ENCODE results near the gene UNC119B.
"Not testable (repeated sequence)": the region's sequence is repeated elsewhere in the genome, so short reads cannot be mapped to it uniquely, and the experiment has no call there.

UNC119B gene

DNA sequence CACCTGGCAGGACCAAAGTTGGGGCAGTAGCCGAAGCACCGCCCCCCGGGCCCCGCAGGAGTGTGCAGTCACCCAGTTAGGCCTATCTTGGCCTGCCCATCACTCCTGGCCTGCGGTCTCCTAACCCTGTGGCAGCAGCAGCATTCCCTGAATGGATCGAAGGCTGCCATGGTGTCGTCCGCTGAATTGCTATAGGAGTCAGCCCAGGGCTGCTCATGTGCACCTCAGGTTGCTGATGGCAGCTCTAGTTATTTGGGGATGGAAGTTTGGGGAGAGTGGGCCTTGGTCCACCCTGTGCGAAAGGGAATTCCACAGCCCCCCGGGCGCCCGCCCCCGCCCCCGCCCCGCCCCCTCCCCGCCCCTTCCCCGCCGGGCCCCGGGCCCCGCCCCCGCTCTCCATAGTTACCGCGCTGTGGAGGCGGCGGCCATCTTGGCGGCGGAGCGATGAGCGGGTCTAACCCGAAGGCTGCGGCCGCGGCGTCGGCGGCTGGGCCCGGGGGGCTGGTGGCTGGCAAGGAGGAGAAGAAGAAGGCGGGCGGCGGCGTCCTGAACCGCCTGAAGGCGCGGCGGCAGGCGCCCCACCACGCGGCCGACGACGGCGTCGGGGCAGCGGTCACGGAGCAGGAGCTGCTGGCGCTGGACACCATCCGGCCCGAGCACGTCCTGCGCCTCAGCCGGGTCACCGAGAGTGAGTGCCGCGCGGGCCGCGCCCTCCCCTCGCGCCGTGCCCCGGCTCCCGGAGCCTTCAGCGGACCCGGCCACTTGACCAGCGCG, at the start of gene UNC119B:
Gene UNC119B (plus strand): TSS at position 428 of the 774 bp plus-strand sequence. CDS start 17 bp downstream, at position 445.
- peak; percentile 68 for DNase-seq (ENCODE audit: low read depth)

DNA sequence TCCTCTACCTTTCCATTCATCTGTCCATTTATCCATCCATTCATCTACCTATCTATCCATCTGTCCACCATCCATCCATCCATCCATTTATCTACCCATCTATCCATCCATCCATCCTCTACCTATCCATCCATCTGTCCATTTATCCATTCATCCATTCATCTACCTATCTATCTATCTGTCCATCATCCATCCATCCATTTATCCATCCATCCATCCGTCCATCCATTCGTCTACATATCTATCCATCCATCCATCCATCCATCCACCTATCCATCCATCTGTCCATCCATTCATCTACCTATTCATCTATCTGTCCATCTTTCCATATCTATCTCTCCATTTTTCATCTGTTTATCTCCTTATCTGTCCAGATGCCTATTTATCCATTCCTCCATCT, 48.8 kb upstream of the UNC119B start:
- no peak for DNase-seq (ENCODE audit: low read depth)

DNA sequence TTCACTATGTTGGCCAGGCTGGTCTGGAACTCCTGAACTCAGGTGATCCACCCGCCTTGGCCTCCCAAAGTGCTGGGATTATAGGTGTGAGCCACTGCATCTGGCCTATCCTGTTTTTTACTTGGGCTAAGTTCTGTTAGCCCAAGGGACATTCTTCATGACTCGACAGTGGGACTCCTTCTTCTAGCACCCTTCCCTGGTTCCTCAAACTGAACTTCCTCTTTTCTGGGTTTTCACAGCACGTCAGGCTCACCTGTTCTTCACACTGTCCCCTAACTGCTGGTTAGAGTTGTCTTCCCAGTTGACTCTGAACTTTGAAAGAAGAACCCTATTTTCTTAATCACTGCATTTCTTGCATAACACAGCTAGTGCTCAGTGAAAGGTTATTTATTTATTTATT, 47.4 kb upstream of the UNC119B start:
- DNase-seq (ENCODE audit: low read depth), result no peak

DNA sequence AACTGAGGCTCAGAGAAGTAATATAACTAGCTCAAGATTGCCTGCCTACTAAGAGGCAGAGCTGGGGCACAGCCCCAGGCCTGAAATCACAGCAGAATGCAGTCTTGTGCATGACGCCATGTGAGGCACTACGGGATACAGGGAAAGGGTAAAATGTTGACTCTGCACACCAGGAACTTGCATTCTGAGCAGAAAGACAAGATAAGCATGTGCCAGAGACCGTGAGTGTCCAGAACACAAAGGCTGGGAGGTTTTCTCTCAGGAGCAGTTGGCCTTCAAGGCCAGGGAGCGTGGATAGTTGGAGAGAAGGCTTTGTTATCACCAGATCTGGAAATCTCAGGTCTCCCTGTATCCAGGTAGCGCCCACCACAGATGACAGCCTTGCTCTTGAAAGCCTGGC, 46.5 kb upstream of the UNC119B start:
- DNase-seq (ENCODE audit: low read depth), result no peak

DNA sequence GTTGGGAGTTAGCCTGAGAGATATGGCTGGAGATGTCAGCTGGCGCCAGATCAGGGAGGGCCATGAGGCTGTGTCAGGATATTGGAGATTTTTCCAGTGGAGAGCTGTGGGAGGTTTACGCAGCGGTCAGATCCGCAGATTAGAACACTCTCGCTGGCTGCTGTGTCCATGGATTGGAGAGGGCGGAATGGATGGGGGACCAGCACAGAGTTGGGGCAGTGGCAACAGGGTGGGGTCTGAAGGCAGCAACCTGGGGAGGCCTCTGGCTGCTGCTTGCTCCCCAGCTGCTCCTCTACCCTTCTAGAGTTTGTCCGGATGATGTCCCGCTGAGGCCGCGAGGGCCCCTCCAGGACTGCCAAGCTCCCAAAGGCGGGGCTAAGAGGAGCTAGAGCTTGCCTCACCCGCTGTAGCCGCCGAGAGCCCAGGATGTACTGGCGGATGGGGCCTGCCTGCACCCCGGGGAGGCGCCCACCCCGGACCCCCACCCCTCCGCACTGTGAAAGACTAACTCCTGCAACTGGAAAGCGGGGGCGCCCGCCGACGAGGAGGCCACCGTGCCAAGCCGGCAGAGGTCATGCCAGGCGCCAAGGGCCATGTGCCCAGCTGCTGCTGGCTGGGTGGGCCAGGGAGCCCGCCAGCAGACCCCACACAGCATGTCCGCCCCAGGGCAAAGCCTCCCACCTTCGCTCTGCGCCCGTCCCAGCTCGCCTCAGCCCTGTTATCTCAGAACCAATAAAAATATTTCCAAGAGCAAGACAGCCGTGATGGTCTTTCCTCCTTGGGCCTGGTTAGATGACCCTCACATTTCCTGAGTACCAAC, 43.5 kb upstream of the UNC119B start:
- DNase-seq (ENCODE audit: low read depth), result no peak

DNA sequence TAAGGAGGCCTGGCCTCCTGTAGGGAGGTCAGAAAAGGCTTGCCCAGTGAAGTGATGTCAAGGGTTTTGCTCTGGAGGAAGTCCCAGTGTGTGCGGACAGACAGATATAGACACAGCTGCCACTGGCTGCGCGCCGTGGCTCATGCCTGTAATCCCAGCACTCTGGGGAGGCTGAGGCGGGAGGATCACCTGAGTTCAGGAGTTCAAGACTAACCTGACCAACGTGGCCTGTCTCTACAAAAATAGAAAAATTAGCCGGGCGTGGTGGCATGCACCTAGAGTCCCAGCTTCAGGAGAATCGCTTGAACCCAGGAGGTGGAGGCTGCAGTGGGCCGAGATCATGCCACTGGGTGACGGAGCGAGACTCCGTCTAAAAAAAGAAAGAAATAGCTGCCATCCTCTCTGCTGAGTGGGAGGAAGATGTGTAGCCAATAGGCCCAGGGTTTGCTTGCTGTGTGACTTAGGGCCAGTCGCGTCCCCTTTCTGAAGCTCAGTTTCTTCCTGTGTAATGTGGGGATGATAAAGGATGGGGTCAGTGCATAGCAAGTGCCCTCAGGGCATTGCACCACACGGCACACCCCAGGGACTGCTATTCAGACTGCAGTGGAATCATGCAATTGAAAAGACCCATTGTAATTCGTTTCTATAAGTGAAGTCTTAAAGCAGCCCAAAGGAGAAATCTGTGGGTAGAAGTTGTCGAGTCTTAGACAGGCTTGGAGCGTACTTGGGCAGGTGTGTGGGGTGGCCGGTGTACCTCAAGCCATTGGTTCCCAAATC, 42.0 kb upstream of the UNC119B start:
- DNase-seq (ENCODE audit: low read depth), result no peak

DNA sequence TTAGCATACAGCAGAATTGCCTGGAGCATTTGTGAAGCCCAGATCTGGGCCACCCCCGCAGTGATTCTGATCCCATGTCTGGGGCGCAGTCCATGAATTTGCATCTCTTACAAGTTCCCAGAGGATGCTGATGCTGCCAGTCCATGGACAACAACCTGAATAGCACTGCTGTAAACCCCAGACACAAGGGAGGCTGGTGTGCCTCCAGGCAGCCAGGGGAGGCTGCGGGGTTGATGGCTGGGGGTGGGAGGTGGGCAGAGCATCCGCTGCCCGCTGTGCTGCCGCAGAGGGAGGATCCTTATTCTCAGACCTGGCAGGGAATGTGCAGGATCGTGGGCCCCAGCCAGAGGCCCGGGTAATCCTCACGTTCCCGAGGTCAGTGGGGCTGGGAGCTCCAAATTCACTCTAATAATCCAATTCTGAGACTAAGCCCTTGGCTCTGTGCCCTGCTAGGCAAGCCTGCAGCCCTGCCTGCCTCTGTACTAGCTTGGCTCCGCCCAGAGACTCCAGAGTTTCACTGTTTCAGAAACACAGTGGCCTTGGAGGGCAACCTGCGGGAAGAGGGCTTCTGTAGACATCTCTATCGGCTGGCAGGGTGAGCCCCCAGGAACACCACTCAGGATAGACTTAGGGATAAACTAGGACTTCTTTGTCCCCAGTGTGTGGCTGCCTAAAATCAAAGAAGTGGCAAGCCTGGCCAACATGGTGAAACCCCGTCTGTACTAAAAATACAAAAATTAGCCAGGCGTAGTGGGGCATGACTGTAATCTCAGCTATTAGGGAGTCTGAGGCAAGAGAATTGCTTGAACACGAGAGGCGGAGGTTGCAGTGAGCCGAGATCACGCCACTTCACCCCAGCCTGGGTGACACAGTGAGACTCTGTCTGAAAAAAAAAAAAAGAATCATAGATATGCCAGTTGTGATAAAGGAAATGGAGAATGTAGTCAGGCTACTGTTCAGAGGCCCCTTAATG, 41.1 kb upstream of the UNC119B start:
- no peak for DNase-seq (ENCODE audit: low read depth)

DNA sequence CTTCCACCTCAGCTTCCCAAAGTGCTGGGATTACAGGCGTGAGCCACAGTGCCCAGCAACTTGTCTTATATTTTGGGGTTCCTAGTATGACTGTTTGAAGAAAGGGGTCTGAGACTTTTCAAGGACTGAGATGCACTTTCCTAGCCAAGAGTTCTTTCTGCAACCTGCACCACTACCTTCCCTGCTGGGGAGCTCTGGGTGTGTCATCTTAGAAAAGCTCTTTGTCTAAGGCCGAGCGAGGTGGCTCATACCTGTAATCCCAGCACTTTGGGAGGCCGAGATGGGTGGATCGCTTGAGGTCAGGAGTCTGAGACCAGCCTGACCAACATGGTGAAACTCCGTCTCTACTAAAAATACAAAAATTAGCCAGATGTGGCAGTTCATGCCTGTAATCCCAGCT, 40.0 kb upstream of the UNC119B start:
- DNase-seq (ENCODE audit: low read depth), result not testable (repeated sequence)

DNA sequence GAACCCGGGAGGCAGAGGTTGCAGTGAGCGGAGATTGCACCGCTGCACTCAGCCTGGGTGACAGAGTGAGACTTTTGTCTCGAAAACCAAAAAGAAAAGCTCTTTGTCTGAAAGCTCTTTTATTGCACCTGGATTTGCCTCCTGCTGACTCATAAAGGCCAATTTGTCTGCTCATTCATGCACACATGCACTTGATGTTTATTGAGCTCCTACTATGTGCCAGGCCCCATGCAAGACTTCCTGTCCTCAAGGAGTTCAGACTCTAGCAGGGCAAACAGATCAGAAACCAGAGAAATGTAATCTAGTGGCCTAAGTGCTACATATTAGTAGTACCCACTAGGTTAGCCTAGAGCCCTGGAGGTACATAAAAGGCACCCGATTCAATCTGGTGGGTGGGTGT, 39.6 kb upstream of the UNC119B start:
- DNase-seq (ENCODE audit: low read depth), result no peak

DNA sequence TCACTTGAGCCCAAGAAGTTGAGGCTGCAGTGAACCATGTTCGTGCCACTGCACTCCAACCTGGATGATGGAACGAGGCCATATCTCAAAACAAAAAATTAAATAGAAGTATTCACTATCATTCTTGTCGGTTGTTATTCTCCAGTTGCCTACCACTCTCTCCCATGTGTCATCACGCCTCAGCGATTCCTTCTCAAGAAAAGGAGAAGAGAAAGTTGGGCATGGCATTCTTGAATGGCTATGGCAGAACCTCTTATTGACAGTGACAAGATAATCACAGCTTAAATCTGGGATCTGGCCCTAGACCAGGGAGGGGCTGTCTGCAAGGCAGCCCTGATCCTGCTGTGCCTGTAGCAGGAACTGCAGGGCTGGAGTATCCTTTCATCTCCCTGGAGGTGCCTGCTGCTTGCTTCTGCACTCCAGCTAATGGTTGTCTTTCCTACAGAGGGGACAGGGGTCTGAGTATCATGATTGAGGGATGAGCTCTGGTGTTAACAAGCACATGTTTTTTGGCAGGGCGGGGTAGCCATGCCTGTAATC, 36.1 kb upstream of the UNC119B start:
- DNase-seq (ENCODE audit: low read depth), result no peak

DNA sequence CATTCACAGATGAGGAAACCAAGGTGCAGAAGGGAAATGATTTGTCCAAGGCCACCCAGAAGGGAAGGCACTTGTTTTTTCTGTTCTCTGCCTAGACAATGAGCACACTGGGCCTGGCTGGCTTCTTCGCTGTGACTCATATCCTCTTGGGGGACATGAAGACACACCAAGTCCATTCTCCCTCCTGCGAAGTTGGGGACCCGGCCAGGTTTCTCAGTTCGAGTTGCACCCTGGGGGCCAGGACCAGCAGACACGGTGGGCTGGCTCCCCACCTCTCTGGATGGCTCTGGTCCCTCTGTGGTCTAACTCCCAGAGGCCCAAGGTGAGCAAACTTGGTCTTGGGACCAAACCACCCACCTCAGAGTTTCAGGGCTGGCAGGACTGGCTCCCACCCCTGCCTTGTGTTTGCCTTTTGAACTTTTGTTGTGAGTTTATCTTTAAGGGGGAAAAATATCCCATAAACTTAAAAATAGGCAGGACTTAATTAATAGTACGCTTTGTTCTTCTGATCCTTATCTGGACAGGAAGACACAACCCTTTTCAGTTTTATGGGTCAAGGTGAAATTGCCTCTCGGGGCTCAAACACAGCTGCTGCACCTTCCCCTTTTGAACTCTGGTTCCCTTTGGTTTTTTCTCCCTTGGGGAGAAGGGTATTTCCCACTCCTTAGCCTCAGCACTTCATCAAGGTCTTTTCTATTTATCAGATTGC, 32.3 kb upstream of the UNC119B start:
- DNase-seq (ENCODE audit: low read depth), result peak; percentile 72

DNA sequence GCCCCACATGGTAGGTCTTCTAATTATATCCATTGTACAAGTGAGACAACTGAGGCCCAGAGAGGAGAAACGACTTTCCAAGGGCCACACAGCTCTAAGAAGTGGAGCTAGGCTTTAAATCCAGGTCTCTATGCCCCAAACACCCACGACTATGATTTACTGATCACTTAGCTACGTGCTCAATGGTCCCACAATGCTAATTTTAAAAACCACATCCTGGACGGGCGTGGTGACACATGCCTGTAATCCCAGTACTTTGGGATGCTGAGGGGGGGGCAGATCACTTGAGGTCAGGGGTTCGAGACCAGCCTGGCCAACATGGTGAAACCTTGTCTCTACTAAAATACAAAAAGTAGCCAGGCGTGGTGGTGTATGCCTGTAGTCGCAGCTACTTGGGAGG, 31.7 kb upstream of the UNC119B start:
- peak; percentile 57 for DNase-seq (ENCODE audit: low read depth)

DNA sequence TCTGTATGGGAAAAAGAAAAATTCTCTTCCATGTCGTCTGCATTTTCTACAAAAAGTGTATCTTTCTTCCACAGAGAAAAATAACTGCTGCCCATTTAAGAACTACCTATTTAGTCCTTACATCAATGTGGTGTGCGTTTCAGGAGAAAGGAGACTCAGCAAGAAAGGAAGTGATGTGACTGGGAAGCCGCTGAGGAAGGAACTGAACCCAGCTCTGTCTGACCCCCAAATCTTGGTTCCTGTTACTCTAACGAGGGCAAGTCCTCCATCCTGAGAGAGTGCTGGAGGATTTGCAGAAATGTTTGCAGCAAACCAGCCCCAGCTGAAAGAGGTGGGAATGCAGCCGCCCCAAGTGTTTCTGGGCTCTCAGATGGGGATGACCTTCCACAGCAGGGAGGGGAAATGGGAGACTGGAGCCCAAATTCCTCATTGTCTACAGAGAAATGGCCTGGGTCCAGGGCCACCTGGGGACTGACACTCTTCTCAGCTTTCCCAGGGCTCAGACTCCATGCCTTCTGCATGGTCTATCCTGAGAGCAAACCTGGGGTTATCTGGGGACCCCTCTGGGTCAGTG, 30.0 kb upstream of the UNC119B start:
- DNase-seq (ENCODE audit: low read depth), result no peak

DNA sequence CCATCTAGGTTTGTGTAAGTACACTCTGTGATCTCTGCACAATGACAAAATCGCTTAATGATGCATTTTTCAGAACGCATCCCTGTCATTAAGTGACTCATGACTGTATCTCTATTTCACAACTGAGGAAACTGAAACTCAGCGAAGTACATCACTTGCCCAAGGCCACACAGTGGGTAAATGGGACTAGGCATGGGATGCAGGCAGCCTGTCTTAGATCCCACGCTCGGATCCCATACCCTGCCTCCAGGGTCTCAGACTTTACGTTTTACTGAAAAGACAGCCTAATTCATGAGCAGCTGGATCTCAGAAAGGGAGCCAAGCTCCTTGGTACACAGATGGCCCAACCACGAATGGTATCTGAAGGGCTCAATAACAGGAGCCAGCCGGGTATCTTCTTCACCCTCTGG, 25.7 kb upstream of the UNC119B start:
- peak; percentile 80 for DNase-seq (ENCODE audit: low read depth)

DNA sequence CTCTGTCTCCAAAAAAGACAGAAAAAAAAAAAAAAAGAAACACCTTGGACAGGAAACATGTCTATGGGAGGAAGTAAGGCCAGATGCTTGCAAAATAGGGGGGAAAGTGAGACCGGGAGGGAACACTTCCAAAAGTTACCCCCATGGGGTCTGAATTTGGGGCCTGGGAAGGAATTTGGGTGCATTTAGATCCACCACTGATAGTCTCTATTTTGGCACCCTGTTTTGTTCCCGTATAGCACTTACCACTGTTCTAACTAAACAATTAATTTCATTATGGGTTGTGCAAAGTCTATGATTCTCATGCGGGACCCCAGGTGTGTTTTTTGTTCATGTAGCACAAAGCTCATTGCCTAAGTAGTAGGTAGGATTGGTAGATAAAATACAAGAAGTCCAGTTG, 24.7 kb upstream of the UNC119B start:
- DNase-seq (ENCODE audit: low read depth), result no peak

DNA sequence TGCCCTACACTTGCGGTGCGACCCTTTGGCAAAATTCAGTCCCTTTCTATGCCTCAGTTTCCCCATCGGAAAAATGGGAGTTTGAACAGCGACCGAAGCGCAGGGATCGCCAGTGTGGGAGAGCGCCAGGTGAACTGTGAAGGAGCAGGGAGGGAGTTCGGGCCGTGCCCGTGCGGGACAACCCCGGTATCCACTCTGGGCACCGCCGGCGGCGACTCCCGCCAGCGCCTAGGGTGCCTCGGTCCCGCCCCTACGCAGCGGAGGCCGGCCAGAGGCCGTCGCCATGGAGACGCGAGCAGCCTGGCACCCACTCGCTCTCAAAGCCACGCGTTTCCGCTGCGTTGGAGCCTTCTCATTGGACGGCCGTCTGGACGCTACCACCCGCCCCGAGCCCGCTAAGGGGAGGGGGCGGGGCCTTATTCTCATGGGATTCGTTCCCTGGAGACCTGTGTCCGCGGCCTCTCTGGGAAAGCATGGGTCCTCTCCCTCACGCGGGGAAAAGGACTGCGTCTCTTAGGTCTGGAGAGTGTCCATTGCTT, 24.0 kb upstream of the UNC119B start:
- DNase-seq (ENCODE audit: low read depth), result peak; percentile 99

DNA sequence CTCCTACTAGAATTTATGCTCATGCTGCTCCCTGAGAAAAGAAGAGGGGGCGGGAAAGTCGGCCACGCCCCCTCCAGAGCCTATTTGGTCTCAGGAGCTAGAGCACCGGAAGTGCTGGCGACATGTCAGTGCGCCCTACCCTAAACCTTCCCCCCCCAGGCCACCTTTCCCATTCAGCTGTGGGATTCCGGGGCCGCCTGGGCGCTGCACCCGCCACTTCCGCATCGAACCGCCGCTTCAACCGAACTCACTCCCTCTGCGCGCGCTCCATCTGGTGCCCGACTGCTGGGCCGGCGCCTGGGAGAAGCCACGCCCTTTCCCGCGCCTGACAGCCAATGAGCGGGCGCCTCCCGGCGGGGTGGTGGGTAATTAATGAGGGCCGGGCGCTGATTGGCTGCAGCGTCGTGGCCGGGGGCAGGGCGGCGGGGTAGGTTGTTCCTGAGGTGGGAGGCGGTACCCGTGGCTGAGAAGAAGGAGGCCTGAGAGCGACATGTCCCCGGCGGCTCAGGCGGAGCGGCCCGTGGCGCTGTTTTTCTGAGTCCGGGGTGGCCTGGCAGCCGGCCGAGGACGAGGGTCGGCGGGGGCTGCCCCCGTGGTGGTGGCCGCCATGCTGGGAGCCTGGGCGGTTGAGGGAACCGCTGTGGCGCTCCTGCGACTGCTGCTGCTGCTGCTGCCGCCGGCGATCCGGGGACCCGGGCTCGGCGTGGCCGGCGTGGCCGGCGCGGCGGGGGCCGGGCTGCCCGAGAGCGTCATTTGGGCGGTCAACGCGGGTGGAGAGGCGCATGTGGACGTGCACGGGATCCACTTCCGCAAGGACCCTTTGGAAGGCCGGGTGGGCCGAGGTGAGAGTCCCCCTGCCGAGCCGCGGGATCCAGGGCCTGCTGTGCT, 23.3 kb upstream of the UNC119B start, which contains the start of gene MLEC:
Gene MLEC (plus strand): TSS at position 460 of the 888 bp plus-strand sequence. CDS start 148 bp downstream, at position 608.
- peak; percentile 97 for DNase-seq (ENCODE audit: low read depth)

DNA sequence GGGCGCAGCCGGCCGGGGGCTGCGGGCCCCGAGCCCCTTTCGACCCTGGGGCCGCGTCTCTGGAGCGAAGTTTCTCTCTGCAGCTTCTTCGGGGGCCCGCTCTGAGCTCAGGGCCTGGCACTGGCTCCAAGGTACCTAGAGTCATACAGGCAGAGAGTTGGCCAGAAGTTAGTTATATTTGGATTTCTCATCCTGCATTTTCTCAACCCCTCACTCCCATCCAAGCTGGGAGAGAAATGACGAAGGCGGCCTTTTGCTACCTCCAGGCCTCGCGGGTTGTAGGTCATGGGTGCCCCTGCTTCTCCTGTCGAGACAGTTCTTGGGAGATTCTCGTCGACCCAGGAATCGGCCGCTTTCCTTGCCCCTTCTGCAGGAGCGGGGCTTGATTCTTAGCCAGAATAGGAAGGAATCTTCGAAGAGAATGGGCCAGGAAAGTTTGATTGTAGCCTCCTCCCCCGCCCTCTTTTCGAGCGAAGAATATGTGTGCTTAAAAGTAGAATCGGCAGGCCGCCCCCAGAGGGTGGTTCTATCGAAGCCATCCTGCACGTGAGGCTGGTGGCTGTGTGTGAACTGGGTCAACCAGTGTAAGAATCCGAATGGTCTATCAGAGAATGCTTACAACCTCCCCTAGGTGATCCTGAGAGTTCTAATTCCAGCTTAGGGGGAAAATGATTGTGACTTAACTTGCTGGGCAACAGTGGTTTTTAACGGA, 22.5 kb upstream of the UNC119B start:
- peak; percentile 57 for DNase-seq (ENCODE audit: low read depth)
